ENCODE results near the gene ZG16. TPM values are rescaled to one million over a fixed set of nuclear protein-coding genes. Genes with fewer than 3 reads are reported as not detected.

Gene ZG16
- total RNA-seq, 1 experiment from 2014 or later, result not detected

DNA sequence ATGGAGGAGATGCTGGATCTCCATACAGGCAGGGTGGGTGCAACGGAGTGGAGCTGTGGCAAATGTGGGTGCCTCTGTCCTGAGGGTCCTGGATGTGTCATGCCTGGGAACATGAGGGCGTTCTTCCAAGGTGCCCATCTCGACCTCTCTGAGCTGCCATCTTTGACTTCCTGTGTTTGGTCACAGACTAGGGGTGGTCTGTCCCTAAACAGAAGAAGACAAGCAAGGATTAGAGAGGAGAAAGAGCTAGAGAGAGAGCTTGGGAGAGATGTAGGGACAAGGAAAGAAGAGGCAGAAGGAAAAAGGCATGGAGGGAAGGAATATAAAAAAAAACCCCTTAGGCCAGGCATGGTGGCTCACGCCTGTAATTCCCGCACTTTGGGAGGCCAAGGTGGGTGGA is 3.3 kb upstream of the ZG16 start (continued):
- TF ChIP-seq, protein P1, sequence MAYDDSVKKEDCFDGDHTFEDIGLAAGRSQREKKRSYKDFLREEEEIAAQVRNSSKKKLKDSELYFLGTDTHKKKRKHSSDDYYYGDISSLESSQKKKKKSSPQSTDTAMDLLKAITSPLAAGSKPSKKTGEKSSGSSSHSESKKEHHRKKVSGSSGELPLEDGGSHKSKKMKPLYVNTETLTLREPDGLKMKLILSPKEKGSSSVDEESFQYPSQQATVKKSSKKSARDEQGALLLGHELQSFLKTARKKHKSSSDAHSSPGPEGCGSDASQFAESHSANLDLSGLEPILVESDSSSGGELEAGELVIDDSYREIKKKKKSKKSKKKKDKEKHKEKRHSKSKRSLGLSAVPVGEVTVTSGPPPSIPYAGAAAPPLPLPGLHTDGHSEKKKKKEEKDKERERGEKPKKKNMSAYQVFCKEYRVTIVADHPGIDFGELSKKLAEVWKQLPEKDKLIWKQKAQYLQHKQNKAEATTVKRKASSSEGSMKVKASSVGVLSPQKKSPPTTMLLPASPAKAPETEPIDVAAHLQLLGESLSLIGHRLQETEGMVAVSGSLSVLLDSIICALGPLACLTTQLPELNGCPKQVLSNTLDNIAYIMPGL (CRISPR knock-in tag; IDR thresholded peaks at IDR 0.05), result no peak
- TF ChIP-seq MXD4 (CRISPR knock-in tag; IDR thresholded peaks at IDR 0.05; ENCODE audit: borderline replicate concordance) (no peak), ZNF232 (CRISPR knock-in tag; IDR thresholded peaks at IDR 0.05) (no peak), JAZF1 (CRISPR knock-in tag; IDR thresholded peaks at IDR 0.05) (no peak), ETV6 (CRISPR knock-in tag; IDR thresholded peaks at IDR 0.05) (no peak), NFE2L1 (CRISPR knock-in tag; IDR thresholded peaks at IDR 0.05) (no peak)
- TF ChIP-seq, protein P2, sequence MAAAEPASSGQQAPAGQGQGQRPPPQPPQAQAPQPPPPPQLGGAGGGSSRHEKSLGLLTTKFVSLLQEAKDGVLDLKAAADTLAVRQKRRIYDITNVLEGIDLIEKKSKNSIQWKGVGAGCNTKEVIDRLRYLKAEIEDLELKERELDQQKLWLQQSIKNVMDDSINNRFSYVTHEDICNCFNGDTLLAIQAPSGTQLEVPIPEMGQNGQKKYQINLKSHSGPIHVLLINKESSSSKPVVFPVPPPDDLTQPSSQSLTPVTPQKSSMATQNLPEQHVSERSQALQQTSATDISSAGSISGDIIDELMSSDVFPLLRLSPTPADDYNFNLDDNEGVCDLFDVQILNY (CRISPR knock-in tag; IDR thresholded peaks at IDR 0.05), result no peak
- TF ChIP-seq, protein P3, sequence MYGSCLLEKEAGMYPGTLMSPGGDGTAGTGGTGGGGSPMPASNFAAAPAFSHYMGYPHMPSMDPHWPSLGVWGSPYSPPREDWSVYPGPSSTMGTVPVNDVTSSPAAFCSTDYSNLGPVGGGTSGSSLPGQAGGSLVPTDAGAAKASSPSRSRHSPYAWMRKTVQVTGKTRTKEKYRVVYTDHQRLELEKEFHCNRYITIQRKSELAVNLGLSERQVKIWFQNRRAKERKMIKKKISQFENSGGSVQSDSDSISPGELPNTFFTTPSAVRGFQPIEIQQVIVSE (CRISPR knock-in tag; IDR thresholded peaks at IDR 0.05; ENCODE audit: borderline replicate concordance), result no peak
- TF ChIP-seq, protein P4, sequence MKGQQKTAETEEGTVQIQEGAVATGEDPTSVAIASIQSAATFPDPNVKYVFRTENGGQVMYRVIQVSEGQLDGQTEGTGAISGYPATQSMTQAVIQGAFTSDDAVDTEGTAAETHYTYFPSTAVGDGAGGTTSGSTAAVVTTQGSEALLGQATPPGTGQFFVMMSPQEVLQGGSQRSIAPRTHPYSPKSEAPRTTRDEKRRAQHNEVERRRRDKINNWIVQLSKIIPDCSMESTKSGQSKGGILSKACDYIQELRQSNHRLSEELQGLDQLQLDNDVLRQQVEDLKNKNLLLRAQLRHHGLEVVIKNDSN (CRISPR knock-in tag; IDR thresholded peaks at IDR 0.05), result no peak

DNA sequence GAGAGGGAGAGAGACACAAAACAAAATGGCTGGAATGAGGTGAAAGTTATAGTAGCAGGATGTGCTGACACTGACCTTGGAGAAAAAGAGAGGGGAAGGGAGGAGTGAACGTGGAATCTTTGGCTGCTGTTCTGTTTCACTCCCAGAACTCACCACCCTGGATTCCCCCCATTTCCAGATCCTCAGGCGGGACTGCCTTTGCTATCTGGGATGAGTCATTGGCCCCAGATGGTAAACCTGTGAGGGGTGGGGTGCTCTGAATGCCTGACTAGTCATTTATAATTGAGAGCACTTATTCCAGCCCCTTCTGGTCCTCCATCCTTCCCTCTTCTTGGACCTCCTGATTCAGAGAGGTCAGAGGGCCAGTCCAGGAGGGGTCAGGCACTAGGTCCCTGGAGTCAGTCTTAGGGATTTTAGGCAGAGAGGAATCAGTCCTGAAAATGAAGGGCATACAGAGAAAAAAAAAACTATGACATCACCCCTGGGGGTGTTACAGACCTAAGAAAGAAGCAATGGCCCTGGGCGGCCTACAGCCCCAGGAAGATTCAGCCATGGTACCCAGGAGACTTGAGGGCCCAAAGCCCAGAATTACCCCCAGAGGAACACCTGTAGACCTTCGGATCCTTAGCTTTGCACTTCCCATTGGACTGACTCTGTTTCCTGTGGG is 2.2 kb upstream of the ZG16 start:
- Mint-ChIP-seq H3K27ac (no peak overlapping the region), H3K4me1 (peaks cover 8% of the 10 kb centered on the region), H3K36me3 (no peaks in the 10 kb centered on the region), H3K4me3 (no peak overlapping the region), H3K27me3 (ENCODE audit: low read depth) (peaks cover 30% of the 10 kb centered on the region), H3K9me3 (no peaks in the 10 kb centered on the region)
- CTCF ChIA-PET, result no interaction called here
- POLR2A ChIA-PET, result interaction anchor here (1.1 kb wide), 1 partner anchor 14 kb away, joined by 4 read pairs; no protein-coding TSS in a partner anchor
- no peak for DNase-seq (ENCODE audit: low spot score)
- no peak for TF ChIP-seq TCF7 (CRISPR knock-in tag; IDR thresholded peaks at IDR 0.05; ENCODE audit: low read depth)
- TF ChIP-seq NFATC4 (CRISPR knock-in tag; IDR thresholded peaks at IDR 0.05), result no peak
- TF ChIP-seq, protein P5, sequence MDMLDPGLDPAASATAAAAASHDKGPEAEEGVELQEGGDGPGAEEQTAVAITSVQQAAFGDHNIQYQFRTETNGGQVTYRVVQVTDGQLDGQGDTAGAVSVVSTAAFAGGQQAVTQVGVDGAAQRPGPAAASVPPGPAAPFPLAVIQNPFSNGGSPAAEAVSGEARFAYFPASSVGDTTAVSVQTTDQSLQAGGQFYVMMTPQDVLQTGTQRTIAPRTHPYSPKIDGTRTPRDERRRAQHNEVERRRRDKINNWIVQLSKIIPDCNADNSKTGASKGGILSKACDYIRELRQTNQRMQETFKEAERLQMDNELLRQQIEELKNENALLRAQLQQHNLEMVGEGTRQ (CRISPR knock-in tag; IDR thresholded peaks at IDR 0.05), result no peak
- no peak for TF ChIP-seq ZNF219 (CRISPR knock-in tag; IDR thresholded peaks at IDR 0.05; ENCODE audit: borderline replicate concordance)
- TF ChIP-seq, protein P6, sequence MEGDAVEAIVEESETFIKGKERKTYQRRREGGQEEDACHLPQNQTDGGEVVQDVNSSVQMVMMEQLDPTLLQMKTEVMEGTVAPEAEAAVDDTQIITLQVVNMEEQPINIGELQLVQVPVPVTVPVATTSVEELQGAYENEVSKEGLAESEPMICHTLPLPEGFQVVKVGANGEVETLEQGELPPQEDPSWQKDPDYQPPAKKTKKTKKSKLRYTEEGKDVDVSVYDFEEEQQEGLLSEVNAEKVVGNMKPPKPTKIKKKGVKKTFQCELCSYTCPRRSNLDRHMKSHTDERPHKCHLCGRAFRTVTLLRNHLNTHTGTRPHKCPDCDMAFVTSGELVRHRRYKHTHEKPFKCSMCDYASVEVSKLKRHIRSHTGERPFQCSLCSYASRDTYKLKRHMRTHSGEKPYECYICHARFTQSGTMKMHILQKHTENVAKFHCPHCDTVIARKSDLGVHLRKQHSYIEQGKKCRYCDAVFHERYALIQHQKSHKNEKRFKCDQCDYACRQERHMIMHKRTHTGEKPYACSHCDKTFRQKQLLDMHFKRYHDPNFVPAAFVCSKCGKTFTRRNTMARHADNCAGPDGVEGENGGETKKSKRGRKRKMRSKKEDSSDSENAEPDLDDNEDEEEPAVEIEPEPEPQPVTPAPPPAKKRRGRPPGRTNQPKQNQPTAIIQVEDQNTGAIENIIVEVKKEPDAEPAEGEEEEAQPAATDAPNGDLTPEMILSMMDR (IDR thresholded peaks at IDR 0.05), result no peak
- TF ChIP-seq, protein P7, sequence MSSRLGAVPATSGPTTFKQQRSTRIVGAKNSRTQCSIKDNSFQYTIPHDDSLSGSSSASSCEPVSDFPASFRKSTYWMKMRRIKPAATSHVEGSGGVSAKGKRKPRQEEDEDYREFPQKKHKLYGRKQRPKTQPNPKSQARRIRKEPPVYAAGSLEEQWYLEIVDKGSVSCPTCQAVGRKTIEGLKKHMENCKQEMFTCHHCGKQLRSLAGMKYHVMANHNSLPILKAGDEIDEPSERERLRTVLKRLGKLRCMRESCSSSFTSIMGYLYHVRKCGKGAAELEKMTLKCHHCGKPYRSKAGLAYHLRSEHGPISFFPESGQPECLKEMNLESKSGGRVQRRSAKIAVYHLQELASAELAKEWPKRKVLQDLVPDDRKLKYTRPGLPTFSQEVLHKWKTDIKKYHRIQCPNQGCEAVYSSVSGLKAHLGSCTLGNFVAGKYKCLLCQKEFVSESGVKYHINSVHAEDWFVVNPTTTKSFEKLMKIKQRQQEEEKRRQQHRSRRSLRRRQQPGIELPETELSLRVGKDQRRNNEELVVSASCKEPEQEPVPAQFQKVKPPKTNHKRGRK (CRISPR knock-in tag; IDR thresholded peaks at IDR 0.05; ENCODE audit: borderline replicate concordance), result no peak
- TF ChIP-seq JUN (CRISPR knock-in tag; IDR thresholded peaks at IDR 0.05), result no peak
- no peak for TF ChIP-seq RORB (CRISPR knock-in tag; IDR thresholded peaks at IDR 0.05)
- no peak for ATAC-seq

All from WTC11 (cell line).